Activated CD8-positive, alpha-beta T cell treated with anti-CD3 and anti-CD28 coated beads, Interleukin-2, amount 10 ng/mL, durations not matched to agents 7 days and 5 days (primary cell): ENCODE data around the gene MRTFA. TPM values are rescaled to one million over a fixed set of nuclear protein-coding genes. Genes with fewer than 3 reads are reported as not detected.
"Not testable (repeated sequence)": the region's sequence is repeated elsewhere in the genome, so short reads cannot be mapped to it uniquely, and the experiment has no call there.

Source experiments
- ATAC-seq: fragments of 150-1000 bp; cut with Tn5 transposase; one replicate; pipeline ENCODE4 v1.10.0; 2021; ENCODE audit warnings: moderate library complexity
- CTCF ChIA-PET: fragments of 350-600 bp; sonication (Branson Sonifier 250); formaldehyde crosslinking; loops from one replicate; lab custom pipeline; 2021; ENCODE audit warnings: antibody characterized with exemption; lab: Charles Lee
- POLR2A ChIA-PET: fragments of 350-600 bp; sonication (Branson Sonifier 250); formaldehyde crosslinking; loops from one replicate; lab custom pipeline; 2021; ENCODE audit warnings: antibody characterized with exemption; lab: Charles Lee
- DNase-seq: peaks from one replicate; pipeline ENCODE4 v3.0.0-alpha.2; 2020
- H3K27ac Mint-ChIP-seq: one replicate; pipeline ENCODE4 v1.8.0; 2021; ENCODE audit warnings: mild to moderate bottlenecking, mixed read lengths
- H3K27me3 Mint-ChIP-seq: one replicate; pipeline ENCODE4 v1.8.0; 2021; ENCODE audit warnings: low read depth, mixed read lengths
- H3K36me3 Mint-ChIP-seq: one replicate; pipeline ENCODE4 v1.8.0; 2021; ENCODE audit warnings: low read depth, mixed read lengths
- H3K4me1 Mint-ChIP-seq: one replicate; pipeline ENCODE4 v1.8.0; 2021; ENCODE audit warnings: low read depth, mixed read lengths
- H3K4me3 Mint-ChIP-seq: one replicate; pipeline ENCODE4 v1.8.0; 2021; ENCODE audit warnings: mild to moderate bottlenecking, mixed read lengths
- H3K9me3 Mint-ChIP-seq: one replicate; pipeline ENCODE4 v1.8.0; 2022; ENCODE audit warnings: mixed read lengths; ENCODE audit not compliant: insufficient read depth
- total RNA-seq, 2 experiments: library from RNA; stranded (reverse); gene quantifications; one replicate each; pipeline ENCODE4 v1.2.3, GENCODE V29; 2021

Gene MRTFA
- total RNA-seq, 2 experiments from 2014 or later, result 65.0 to 65.1 TPM

GRCh38 chr22:40547729-40548143, 88.8 kb downstream of the MRTFA start:
- ATAC-seq (no peak), DNase-seq (no peak)
- Mint-ChIP-seq H3K27me3 (no peaks in the 10 kb centered on the region), H3K9me3 (peaks cover 9% of the 10 kb centered on the region), H3K4me3 (no peak overlapping the region), H3K27ac (no peak overlapping the region), H3K36me3 (peaks cover 29% of the 10 kb centered on the region), H3K4me1 (peaks cover 3% of the 10 kb centered on the region)
- ChIA-PET POLR2A (no interaction called here), CTCF (interaction anchor here (0.9 kb wide), 1 partner anchor 351 kb away, joined by 3 read pairs; no protein-coding TSS in a partner anchor)

DNA sequence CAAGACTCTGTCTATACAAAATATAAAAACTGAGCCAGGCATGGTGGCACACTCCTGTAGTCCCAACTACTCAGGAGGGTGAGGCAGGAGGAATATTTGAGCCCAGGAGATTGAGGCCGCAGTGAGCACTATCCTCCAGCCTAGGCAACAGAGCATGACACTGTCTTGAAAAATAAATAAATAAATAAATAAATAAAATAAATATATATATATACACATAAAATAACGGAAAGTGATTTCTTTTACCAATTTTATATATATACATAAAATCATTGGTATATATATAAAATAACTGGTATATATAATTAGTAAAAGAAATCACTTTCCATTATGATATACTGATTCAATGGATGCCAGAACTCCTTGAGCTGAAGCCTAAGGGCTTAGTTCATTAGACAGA, 91.8 kb downstream of the MRTFA start:
- H3K27ac Mint-ChIP-seq, result no peak overlapping the region
- ChIA-PET POLR2A (interaction anchor here (0.7 kb wide), 1 partner anchor 83 kb away, joined by 3 read pairs; no protein-coding TSS in a partner anchor), CTCF (no interaction called here)
- no peaks in the 10 kb centered on the region for H3K27me3 Mint-ChIP-seq
- peaks cover 15% of the 10 kb centered on the region for H3K4me1 Mint-ChIP-seq
- no peak for ATAC-seq
- no peak for DNase-seq
- no peak overlapping the region for H3K4me3 Mint-ChIP-seq
- H3K9me3 Mint-ChIP-seq, result no peaks in the 10 kb centered on the region
- H3K36me3 Mint-ChIP-seq, result peaks cover 12% of the 10 kb centered on the region

DNA sequence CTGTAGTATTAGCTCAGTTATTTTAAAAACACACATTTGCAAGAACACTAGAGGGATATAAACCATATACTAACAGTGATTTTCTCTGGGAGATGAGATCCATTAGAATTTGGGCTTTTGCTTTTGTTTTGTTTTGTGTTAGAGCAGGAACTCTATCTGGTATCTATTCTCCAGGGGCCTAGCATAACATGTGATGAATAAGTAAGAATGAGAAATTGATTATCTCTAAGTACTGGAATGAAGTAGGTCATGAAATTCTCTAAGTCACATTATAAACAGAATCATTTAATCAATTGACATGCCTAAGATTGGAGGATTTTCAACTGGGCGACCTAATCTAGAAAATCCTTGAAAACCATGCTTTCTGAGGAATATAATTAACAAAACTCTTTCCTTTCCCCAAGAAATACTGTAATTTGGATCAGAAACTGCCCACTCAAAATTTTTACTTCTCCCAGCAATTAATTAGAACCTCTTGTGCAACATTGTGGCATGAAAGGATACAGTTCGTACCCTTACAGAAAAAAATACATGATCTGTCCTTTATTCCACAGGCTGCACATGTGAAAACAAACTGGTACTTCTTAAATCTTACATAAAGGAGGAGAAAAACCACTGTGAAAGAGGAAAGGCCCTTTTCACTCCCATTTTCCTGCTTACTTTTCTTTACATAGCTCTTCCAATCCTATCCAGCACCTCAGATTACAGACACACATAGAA, 93.5 kb downstream of the MRTFA start:
- Mint-ChIP-seq H3K27ac (no peak overlapping the region), H3K9me3 (no peaks in the 10 kb centered on the region), H3K36me3 (peaks cover 11% of the 10 kb centered on the region), H3K4me3 (no peak overlapping the region), H3K27me3 (no peaks in the 10 kb centered on the region), H3K4me1 (peaks cover 15% of the 10 kb centered on the region)
- DNase-seq (no peak), ATAC-seq (no peak)
- CTCF ChIA-PET, result interaction anchor here (1.0 to 1.2 kb wide), 2 partner anchors 9 to 103 kb away, joined by 3 to 5 read pairs; no protein-coding TSS in a partner anchor
- POLR2A ChIA-PET, result no interaction called here

- no peak overlapping the region for H3K4me3 Mint-ChIP-seq
- DNase-seq, result peak; percentile 33
- ChIA-PET POLR2A (no interaction called here), CTCF (interaction anchor here (0.6 to 1.7 kb wide), 5 partner anchors 11 to 156 kb away, joined by 3 to 5 read pairs (median 4); partner anchors contain the start of gene MRTFA)
- no peaks in the 10 kb centered on the region for H3K9me3 Mint-ChIP-seq
- H3K27ac Mint-ChIP-seq, result no peak overlapping the region
- peaks cover 15% of the 10 kb centered on the region for H3K4me1 Mint-ChIP-seq
- H3K36me3 Mint-ChIP-seq, result peaks cover 3% of the 10 kb centered on the region
- peak; percentile 69 for ATAC-seq
- no peaks in the 10 kb centered on the region for H3K27me3 Mint-ChIP-seq
Observed at GRCh38 chr22:40541300-40541699, 95.2 kb downstream of the MRTFA start.

GRCh38 chr22:40540265-40540664, 96.3 kb downstream of the MRTFA start:
- CTCF ChIA-PET, result interaction anchor here (1.7 kb wide), 1 partner anchor 104 kb away, joined by 5 read pairs; no protein-coding TSS in a partner anchor
- POLR2A ChIA-PET, result no interaction called here
- Mint-ChIP-seq H3K36me3 (peaks cover 2% of the 10 kb centered on the region), H3K4me1 (peaks cover 19% of the 10 kb centered on the region), H3K27ac (no peak overlapping the region), H3K4me3 (no peak overlapping the region), H3K27me3 (no peaks in the 10 kb centered on the region), H3K9me3 (no peaks in the 10 kb centered on the region)
- ATAC-seq (no peak), DNase-seq (no peak)

DNA sequence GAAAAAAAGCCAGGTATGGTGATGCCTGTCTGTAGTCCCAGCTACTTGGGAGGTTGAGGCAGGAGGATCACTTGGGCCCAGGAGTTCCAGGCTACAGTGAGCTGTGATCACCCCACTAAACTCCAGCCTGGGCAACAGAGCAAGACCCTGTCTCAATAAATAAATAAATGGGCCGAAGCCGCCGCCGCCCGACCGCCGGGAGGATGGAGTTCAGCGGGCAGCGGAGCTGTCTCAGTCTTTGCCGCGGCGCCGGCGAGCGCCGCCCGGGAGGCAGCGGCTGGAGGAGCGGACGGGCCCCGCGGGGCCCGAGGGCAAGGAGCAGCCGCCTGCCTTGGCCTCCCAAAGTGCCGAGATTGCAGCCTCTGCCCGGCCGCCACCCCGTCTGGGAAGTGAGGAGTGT, 100.4 kb downstream of the MRTFA start:
- H3K36me3 Mint-ChIP-seq, H3K27ac Mint-ChIP-seq, H3K27me3 Mint-ChIP-seq, H3K9me3 Mint-ChIP-seq, DNase-seq, H3K4me3 Mint-ChIP-seq, CTCF ChIA-PET, ATAC-seq, POLR2A ChIA-PET: not testable (repeated sequence)
- H3K4me1 Mint-ChIP-seq, result peaks cover 50% of the 10 kb centered on the region

DNA sequence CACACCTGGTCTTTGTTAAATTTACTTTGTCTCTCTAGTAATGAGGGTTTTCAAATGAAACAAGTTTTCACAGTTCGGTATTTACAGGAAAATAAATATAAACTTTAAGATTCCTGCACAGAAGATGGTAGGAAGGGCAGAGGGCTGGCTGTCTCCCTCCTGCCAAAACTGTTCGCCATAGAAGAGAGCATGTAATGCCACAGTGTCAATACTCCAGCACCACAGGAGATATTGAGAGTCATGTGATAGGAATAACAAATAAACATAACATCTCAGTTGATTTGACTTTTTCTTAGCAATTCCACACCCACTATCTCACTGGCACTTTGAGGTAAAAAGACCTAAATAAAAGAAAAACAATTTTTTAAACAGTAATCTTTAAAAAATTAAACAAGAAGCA, 100.9 kb downstream of the MRTFA start:
- DNase-seq, result no peak
- POLR2A ChIA-PET, result no interaction called here
- Mint-ChIP-seq H3K27ac (peak overlapping the region; percentile 15), H3K27me3 (no peaks in the 10 kb centered on the region), H3K36me3 (peaks cover 6% of the 10 kb centered on the region), H3K4me1 (peaks cover 49% of the 10 kb centered on the region), H3K4me3 (no peak overlapping the region), H3K9me3 (no peaks in the 10 kb centered on the region)
- CTCF ChIA-PET, result interaction anchor here (3.9 kb wide), 1 partner anchor 10 kb away, joined by 54 read pairs; no protein-coding TSS in a partner anchor
- no peak for ATAC-seq

- POLR2A ChIA-PET, result no interaction called here
- Mint-ChIP-seq H3K27ac (peak overlapping the region; percentile 92), H3K4me1 (peaks cover 50% of the 10 kb centered on the region), H3K9me3 (no peaks in the 10 kb centered on the region), H3K4me3 (no peak overlapping the region), H3K36me3 (peaks cover 6% of the 10 kb centered on the region), H3K27me3 (no peaks in the 10 kb centered on the region)
- CTCF ChIA-PET, result interaction anchor here (1.5 to 3.9 kb wide), 2 partner anchors 10 to 44 kb away, joined by 3 to 54 read pairs; no protein-coding TSS in a partner anchor
- ATAC-seq, result no peak
- DNase-seq, result no peak
Observed at GRCh38 chr22:40535189-40535512, 101.4 kb downstream of the MRTFA start.

GRCh38 chr22:40534379-40535188, 101.9 kb downstream of the MRTFA start:
- ATAC-seq, result peak; percentile 14
- ChIA-PET POLR2A (interaction anchor here (1.0 to 5.7 kb wide), 3 partner anchors 12 to 102 kb away, joined by 4 to 41 read pairs (median 4); partner anchors contain the start of gene MRTFA), CTCF (interaction anchor here (0.9 to 13.2 kb wide), 12 partner anchors 8 to 388 kb away, joined by 3 to 229 read pairs (median 4); partner anchors contain the start of gene MRTFA)
- Mint-ChIP-seq H3K9me3 (no peaks in the 10 kb centered on the region), H3K4me3 (peak overlapping the region; percentile 89), H3K27me3 (no peaks in the 10 kb centered on the region), H3K4me1 (peaks cover 55% of the 10 kb centered on the region), H3K27ac (peak overlapping the region; percentile 92), H3K36me3 (peaks cover 6% of the 10 kb centered on the region)
- no peak for DNase-seq

GRCh38 chr22:40533712-40534378, 102.7 kb downstream of the MRTFA start:
- CTCF ChIA-PET, result interaction anchor here (0.8 to 13.2 kb wide), 16 partner anchors 9 to 389 kb away, joined by 3 to 229 read pairs (median 4); partner anchors contain the start of gene MRTFA
- peaks cover 6% of the 10 kb centered on the region for H3K36me3 Mint-ChIP-seq
- no peaks in the 10 kb centered on the region for H3K27me3 Mint-ChIP-seq
- H3K9me3 Mint-ChIP-seq, result no peaks in the 10 kb centered on the region
- DNase-seq (peak; percentile 79), ATAC-seq (peak; percentile 93)
- H3K27ac Mint-ChIP-seq, result peak overlapping the region; percentile 92
- peaks cover 55% of the 10 kb centered on the region for H3K4me1 Mint-ChIP-seq
- peak overlapping the region; percentile 89 for H3K4me3 Mint-ChIP-seq
- POLR2A ChIA-PET, result interaction anchor here (0.5 to 5.7 kb wide), 14 partner anchors 9 to 1247 kb away, joined by 3 to 41 read pairs (median 3); partner anchors contain the start of gene MRTFA
